GM21786 (cell line): ENCODE measurements around the gene MCCC2.
"Not testable (repeated sequence)": the region's sequence is repeated elsewhere in the genome, so short reads cannot be mapped to it uniquely, and the experiment has no call there.

Source experiments
- ATAC-seq: cut with Tn5 transposase; IDR thresholded peaks from one replicate; pipeline ENCODE4 v1.9.1; 2021; ENCODE audit not compliant: unreplicated experiment

The MCCC2 gene

DNA sequence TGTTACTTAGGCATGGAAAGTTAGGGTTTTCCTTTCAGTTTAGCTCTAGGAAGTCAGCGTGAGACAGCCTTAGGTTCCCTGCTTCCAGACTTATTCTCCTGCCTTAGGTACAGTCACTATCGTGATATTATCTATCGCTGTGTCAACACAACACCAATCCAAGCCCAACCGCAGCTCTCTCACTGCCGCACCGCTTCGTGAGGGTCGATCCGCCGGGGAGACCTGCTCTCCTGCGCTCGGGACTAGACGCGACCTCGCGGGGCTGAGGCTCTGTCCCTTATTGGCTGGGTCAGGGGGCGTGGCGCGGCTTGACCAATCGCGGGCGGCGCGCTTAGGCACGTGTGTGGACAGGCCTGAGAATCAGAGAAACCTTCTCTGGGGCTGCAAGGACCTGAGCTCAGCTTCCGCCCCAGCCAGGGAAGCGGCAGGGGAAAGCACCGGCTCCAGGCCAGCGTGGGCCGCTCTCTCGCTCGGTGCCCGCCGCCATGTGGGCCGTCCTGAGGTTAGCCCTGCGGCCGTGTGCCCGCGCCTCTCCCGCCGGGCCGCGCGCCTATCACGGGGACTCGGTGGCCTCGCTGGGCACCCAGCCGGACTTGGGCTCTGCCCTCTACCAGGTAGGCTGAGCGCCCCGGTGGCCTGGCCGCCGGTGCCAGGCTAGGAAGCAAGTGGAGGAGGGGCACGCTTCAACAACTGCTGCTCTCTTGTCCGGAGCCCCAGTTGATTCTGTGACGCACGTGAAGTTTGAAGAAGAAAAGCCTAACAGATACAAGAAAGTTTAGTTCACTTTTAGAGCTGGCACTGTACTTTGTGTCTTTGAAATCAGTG lies at the start of gene MCCC2:
Gene MCCC2 (plus strand): TSS at position 400 of the 825 bp plus-strand sequence. CDS start 86 bp downstream, at position 486.
- peak; percentile 99 for ATAC-seq

GRCh38 chr5:71537687-71538086 lies 49.5 kb upstream of the MCCC2 start:
- no peak for ATAC-seq

DNA sequence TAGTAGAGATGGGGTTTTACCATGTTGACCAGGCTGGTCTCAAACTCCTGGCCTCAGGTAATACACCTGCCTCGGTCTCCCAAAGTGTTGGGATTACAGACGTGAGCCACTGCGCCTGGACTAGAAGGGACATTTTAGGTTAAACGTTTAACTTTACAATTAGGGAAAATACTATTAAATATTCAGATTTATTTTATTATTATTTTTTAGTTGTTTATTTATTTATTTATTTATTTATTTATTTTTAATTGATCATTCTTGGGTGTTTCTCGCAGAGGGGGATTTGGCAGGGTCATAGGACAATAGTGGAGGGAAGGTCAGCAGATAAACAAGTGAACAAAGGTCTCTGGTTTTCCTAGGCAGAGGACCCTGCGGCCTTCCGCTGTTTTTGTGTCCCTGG lies 36.3 kb upstream of the MCCC2 start:
- not testable (repeated sequence) for ATAC-seq

DNA sequence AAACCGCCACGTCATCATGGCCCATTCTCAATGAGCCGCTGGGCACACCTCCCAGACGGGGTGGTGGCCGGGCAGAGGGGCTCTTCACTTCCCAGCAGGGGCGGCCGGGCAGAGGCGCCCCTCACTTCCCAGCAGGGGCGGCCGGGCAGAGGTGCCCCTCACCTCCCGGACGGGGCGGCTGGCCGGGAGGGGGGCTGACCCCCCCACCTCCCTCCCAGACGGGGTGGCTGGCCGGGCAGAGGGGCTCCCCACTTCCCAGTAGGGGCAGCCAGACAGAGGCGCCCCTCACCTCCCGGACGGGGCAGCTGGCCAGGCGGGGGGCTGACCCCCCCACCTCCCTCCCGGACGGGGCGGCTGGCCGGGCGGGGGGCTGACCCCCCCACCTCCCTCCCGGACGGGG lies 35.6 kb upstream of the MCCC2 start:
- not testable (repeated sequence) for ATAC-seq

DNA sequence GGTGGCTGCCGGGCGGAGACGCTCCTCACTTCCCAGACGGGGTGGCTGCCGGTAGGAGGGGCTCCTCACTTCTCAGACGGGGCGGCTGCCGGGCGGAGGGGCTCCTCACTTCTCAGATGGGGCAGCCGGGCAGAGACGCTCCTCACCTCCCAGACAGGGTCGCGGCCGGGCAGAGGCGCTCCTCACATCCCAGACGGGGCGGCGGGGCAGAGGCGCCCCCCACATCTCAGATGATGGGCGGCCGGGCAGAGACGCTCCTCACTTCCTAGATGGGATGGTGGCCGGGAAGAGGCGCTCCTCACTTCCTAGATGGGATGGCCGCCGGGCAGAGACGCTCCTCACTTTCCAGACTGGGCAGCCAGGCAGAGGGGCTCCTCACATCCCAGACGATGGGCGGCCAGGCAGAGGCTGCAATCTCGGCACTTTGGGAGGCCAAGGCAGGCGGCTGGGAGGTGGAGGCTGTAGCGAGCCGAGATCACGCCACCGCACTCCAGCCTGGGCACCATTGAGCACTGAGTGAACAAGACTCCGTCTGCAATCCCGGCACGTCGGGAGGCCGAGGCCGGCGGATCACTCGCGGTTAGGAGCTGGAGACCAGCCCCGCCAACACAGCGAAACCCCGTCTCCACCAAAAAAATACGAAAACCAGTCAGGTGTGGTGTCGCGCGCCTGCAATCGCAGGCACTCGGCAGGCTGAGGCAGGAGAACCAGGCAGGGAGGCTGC lies 35.0 kb upstream of the MCCC2 start:
- not testable (repeated sequence) for ATAC-seq

GRCh38 chr5:71563161-71563560 lies 24.0 kb upstream of the MCCC2 start:
- no peak for ATAC-seq

GRCh38 chr5:71564895-71565294 lies 22.2 kb upstream of the MCCC2 start:
- ATAC-seq, result no peak

DNA sequence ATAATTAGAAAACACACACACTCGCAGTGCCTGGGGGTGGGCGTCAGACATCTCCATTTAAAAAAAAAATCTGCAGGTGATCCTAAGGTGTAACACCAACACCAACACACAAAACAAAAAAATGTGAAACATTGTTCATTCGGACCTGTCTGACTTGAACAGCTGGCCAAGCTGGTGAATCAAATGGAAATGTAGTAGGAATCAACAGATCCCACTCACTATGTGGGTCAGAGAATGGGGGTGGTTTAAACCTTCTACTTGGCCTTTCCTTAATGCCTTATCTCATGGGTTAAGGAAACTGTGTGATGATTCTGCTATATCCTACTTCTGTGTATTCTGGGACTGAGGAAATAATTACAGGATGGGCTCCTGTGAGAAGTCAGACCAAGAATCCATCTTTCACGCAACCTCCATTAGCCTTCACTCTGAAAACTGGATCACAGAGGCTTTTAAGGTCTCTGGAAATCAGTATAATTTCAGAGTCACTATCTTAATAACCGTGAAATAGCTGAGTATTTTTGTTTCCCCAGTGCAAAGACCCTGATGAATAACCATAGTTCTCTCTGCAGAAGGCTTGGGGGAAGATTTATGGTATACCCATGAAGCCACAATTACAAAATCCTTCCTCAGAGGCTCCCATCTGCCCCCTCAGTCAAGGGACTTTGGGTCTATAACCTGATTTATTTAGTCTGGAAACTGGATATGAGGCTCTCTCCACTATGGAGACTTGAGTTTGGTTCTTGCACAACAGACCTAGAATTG lies 17.2 kb upstream of the MCCC2 start:
- ATAC-seq, result no peak

DNA sequence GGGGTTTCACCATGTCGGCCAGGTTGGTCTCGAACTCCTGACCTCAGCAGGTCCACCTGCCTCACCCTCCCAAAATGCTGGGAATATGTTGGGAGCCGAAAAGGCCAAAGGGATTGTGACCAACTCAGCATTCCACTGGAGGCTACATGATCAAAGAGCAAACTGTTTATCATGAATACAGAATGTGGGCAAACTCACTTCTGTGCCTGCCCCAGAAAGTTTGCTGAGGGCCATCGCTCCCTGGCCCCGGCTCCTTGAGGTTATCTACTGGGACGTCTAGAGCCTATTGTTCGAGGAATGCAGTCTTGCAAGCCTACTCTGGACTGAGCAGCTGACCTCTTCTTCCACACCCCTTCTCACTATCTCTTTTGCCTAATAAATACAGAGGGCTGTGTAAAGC lies 15.3 kb upstream of the MCCC2 start:
- not testable (repeated sequence) for ATAC-seq

DNA sequence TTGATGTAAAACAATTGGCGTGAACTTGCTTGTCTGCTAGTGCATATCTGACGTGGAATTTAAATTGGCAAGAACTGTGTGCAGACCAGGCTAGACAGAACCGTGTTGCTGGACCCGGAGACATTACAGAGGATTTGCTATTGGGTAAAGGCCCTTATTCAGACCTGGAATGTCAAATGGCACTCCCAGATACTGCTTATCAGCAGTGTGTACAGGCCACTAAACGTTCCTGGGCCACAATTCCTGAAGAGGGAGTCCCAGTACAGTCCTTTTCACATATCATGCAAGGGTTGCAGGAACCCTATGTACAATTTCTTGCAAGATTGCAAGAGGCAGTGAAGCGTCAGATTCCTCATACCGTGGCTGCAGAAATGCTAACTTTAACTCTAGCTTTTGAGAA lies 13.5 kb upstream of the MCCC2 start:
- ATAC-seq, result no peak

DNA sequence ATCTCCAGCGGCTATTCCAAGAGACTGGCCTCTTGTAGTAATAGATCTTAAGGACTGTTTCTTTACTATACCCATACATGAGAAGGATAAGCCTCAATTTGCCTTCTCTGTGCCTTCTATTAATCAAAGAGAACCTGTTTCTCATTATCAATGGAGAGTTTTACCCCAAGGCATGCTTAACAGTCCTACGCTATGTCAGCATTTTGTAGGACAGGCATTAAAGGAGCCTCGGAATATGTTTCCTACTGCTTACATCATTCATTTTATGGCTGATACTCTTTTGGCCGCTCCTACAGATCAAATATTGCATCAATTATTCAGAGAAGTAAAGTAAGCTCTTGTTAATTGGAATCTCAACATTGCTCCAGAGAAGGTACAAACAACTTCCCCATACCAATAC lies 11.6 kb upstream of the MCCC2 start:
- not testable (repeated sequence) for ATAC-seq

DNA sequence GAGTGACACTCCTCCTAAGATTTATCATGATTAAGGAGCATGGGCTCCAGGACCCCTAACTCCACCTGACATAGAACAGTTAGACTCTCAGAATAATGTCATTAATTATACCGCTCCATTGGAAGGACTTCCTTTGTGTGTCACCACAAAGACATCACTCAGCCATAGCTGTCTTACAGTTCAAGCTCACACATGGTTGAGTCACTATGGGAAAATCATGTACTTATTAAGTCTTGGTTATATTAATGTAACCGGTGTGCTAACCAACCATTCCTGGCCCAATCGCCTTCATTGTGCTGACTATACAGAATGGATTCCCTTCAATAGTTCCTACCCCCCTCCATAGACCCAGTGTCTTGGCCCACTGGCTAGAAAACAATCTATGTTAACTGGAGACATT lies 10.9 kb upstream of the MCCC2 start:
- ATAC-seq, result no peak

GRCh38 chr5:71577839-71578238 lies 9.3 kb upstream of the MCCC2 start:
- not testable (repeated sequence) for ATAC-seq

DNA sequence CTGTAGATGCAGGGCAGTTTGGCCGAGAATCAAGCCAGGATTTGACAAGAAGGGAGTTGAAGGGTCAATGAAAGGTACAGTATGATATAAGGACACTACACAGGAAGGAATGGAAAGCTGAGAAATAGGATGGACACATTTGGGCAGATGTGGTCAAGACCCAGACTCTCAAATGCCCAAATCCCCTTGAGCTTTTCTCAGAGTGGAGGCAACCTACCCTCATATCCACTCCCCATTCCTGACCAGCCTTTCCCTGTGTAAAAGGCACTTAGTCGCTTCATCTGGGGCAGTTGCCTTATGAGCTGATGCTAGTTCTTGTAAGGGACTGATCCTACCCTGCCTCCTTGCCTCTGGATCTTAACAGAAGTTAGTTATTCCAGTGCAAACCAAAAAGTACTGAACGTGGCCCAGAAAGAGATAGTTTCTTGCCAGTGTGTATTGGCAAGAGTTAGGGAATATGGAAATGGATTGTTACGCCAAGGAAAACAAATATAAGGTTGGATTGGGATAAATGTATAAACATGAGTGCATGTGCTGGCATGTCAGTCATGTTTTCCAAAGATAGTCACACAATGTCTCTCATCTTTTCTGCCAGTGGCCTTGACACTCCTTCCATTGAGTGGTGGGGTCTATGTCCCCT lies 4.1 kb upstream of the MCCC2 start:
- ATAC-seq, result no peak

DNA sequence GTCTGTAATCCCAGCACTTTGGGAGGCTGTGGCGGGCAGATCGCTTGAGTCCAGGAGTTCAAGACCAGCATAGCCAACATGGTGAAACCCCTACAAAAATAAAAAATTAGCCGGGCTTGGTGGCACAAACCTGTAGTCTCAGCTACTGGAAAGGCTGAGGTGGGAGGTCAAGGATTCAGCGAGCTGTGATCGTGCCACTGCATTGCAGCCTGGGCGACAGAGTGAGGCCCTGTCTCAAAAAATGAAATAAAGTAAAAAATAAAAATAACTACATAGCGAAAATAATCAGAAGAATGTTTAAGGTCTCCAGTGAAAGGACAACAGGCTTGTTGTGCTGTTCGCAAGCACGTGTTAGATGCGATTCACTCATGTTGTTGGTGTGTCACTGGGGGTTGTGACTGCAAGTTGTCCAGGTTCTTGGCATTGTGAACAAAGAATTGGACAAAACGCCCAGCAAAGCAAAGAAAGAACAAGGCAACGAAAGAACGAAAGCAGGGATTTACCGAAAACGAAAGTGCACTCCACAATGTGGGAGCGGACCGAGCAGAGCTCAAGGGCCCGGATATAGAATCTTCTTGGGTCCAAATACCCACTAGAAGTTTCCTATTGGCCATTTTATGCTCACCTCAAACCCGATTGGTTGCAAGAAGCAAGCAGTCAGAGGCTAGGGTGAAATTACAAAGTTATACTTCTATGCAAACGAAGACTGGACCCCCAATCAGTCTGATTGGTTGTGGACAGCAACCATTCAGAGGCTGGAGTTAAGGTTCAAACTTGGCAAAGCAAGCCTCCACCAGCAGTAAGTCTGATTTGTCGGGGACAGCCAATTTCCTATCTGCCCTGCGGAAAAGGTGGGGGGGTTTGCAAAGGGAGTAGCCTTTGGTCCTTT lies 844 bp upstream of the MCCC2 start:
- no peak for ATAC-seq

DNA sequence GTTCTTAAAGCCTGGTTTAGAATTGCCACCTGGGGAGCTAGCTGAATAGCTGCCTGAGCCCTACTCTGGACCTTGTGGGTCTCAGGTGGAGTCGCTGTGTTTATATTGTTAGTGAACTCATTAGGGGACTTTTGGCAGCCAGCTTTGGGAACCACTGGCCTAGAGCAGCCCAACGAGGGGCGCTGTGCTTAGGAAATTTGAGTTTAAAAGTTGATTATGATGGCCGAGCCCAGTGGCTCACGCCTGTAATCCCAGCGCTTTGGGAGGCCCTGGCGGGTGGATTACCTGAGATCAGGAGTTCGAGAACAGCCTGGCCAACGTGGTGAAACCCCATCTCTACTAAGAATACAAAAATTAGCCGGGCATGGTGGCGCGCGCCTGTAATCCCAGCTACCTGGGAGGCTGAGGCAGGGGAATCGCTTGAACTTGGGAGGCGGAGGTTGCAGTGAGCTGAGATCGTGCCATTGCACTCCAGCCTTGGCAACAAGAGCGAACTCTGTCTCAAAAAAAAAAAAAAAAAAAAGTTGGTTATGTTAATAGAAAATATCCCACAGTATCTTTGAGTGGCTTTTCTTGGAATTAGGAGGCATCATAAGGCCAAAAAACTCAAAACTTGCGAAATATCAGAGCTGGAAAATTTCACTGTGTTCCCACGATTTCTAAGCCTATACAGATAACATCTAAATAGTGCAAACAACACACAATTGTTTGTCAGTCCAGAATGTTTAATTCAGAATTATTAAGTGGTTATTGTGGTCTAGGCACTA lies 809 bp downstream of the MCCC2 start:
- ATAC-seq, result peak; percentile 2

DNA sequence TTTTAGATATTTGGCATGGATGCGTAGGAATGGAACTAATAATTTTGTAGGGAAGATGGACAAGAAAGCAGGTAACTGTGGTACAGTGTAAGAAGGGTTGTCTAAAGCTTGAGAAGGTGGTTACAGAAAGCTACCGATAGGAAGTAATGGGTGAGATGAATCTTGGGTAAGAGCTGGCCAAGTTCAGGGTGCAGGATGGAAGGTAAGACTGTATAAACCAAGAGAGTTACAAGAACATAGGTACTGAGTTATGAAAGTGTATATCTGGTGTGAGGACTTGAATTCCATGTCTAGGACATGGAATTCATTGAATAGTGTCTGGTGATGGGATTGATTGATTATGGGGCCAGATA lies 1.4 kb downstream of the MCCC2 start:
- ATAC-seq, result no peak

DNA sequence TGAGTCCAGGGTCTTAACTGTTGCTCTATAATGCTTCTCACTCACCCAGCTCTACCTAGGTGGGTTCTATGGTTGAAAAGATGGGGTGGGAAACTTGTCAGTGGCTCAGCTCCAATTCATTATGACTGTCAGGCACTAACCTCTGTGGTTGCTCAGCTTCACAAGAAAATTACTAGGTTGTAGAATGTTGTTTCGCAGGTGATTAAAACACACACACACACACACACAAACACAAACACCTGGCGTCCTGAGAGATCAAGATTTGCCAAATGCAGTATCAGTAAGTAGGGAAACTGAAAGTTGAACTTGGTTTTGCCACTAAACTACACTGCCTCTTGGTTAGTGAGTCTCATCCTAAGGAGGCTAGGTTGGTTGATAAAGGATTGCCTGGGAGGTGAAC lies 2.8 kb downstream of the MCCC2 start:
- ATAC-seq, result no peak

DNA sequence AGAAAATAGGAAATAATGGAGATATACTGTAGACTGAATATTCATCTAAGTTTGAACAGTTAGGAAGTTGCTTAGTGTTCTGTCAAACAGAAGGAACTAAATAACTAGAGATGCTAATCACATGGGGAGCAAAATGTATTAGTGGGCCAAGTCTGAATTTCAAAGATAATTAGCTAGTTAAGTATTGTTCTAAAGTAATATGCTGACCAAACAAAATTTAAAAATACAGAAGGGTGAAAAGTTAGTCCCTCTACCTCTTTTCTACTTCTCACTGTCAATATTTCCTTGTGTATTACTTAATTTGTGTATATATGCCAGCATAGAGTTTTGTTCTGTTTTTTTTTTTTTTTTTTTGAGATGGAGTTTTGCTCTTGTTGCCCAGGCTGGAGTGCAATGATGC lies 4.0 kb downstream of the MCCC2 start:
- ATAC-seq, result no peak
